NCI-H2081 (cell line): ENCODE measurements around the gene AGAP1.
"Not testable (repeated sequence)": the region's sequence is repeated elsewhere in the genome, so short reads cannot be mapped to it uniquely, and the experiment has no call there.

Experiments used
- DNase-seq, 2 experiments: peaks; one replicate each; lab custom pipeline; 2025; lab: John Stamatoyannopoulos, UW

Gene AGAP1

GRCh38 chr2:236042087-236042486, 548.2 kb downstream of the AGAP1 start:
- no peak for DNase-seq

GRCh38 chr2:236044191-236044590, 550.3 kb downstream of the AGAP1 start:
- no peak for DNase-seq

GRCh38 chr2:236045251-236046235, 551.7 kb downstream of the AGAP1 start:
- no peak for DNase-seq

DNA sequence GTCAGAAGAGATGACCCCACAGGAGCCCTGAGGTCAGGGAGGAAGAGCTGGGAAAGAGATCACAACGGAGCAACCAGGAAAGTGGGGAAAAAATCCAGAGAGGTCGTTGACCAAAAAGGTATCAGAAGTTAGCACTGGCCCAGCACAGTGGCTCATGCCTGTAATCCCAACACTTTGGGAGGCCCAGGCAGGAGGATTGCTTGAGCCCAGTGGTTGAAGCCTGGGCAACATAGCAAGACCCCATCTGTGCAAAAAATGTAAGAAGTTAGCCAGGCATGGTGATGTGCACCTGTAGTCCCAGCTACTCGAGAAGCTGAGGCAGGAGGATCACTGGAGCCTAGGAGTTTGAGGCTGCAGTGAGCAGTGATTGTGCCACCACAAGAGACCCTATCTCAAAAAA, 552.9 kb downstream of the AGAP1 start:
- no peak for DNase-seq

DNA sequence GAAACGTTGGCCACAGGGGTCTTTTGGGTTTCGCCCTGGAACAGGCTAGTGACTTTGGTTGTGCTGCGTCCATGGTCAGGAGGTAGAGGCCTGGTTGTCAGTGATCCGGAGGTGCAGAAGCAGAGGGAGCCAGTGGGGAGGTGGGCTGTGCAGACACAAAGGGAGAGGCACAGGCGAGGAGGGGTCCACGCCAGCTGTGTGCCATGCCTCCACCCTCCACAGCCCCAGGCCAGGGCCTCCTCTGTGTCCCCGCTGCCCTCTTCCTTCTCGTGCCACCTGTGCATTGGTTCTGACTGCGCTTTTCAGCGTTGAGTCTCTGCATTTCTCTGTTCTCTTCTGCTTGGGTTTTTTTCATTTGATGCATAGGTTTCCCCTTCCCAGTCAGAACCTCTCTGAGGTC, 553.3 kb downstream of the AGAP1 start:
- no peak for DNase-seq

DNA sequence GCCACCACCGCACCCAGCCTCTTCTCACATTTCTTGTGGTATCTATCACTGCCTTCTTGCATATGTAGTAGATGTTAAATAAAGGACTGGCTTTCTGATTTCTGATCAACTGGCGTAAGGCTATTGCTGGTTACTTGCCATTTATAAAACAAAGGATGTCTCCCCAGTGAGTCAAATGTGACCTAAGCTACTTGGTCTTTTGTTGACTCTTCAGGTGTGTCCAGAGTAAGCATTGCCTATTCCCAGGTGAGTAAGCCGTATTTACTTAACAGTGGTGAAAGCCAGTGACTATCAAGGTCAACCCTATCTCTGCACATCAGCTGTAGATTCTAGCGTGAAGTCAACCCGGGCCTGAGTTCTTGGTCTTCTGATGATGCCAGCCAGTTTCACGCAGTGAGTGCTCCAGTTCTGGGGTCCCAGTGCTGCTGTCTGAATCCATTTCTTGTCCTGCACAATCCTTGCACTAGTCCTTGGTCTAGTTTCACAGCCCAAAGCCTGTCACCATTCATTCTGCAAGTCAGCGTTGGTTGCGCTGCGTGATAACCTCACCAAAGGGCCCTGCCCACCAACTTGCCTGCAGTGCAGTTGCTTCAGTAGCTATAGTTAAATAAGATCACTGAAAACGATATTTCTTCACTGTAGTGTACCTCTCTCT, 554.2 kb downstream of the AGAP1 start:
- no peak for DNase-seq

GRCh38 chr2:236049981-236050380, 556.1 kb downstream of the AGAP1 start:
- DNase-seq: no peak

DNA sequence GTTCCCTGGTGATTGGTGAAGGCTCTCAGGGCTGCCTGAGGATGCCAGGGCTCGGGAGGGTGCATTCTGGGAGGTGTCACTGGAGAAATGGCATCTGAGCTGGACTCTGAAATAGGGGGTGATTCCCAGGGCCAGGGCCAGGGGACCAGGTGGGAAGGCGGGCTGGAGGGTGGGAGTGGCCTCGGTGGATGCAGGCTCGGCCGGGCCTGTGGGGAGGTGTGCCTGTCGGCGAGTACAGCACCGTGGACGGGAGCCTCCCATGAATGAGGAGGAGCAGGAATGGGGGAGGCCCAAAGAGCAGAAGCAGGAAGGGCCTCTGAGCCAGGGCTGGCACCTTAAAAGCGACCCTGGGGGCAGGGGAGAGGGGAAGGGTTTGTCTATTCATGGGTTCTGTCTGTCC, 557.5 kb downstream of the AGAP1 start:
- DNase-seq: no peak

DNA sequence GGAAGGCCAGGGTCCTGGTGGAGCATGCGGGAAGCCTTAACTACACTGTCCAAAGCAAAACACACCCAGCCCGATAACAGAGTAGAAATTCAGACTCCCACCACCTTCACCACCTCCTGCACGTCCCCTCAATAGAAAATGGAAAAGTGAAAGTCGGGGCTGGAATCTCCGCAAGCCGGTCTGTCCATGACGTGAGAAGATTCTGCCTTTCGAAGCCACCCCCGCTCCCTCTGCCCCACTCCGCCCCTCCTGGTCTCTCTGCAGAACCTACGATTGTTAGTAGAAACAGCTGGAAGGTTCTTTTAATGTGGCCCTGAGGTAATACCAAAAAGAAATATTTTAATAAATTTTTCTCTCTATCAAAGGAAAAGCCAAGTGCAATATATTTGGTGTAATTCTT, 558.0 kb downstream of the AGAP1 start:
- no peak for DNase-seq

GRCh38 chr2:236052206-236052605, 558.4 kb downstream of the AGAP1 start:
- DNase-seq: no peak

DNA sequence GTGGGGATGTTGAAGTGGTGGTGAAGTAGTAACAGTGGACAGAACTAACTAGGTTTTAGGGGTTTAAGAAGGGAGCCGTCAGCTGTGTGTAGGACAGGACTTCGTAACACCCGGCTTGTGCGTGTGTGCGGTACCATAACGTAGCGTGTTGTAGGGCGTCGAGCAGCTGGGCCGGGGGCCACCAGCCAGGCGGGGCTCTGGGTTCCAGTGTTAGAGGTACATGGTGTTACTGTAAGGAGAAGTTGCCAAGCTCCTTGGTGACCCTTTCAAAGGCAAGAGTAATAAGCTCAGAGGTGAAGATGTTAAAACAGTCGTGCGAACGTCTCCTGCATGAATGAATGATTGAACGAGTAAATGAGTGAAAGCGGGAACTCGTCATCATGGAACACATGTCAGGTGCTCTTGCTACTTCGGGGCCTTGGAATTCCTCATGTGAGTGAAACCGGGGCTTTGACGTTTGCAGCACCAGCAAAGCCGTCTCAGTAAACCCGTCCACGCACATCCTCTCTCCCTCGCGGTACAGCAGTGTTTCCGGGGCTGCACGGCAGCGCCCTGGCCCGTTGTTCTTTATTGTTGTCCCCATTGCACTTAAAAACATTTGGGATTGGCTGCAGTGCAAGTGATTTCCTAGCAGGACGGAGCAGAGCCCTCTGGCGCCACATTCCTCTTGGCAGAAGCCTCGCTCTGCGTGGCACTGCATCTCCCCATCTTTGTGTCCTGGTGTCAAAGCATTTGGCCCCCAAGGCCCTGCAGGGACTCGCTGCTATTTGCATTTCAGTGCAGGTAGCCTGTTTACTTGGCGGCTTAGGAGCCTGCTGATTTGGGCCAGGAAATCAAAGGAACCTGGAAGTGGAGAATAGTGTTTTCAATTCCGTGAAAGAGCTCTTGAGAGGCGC, 559.3 kb downstream of the AGAP1 start:
- no peak for DNase-seq

- no peak for DNase-seq
Observed at GRCh38 chr2:236054125-236054524, 560.3 kb downstream of the AGAP1 start.

DNA sequence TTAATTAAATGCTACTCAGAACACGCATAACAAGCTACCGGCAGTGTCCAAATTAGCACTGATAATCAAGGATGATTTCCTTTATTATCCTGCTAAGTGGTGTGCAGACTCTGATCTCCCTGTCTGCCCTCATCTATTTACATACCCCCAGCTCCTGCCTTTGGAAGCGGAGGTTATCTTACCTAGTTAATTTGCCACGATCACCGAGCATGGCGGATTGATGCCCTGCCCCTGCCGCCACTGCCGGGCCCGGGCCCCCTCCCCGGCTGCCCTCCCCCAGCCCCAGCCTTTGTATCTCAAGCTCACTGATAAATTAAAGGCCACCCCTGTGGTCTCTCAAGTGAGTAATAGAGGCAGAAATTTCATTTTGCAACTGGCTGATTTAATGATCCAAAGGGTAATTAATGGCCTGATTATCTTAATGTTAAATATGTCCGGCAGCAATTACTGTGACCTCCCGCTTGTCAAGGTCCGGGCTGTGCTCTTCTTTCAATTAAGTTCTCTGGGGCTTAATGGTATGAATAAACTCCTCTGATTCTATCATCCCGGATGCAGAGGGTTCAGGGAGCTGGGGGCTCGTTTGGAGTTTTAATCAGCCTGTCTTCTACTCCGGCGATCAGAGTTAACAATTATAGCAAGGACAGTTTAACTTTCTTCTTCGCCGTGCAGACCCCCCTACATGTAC, 560.9 kb downstream of the AGAP1 start:
- DNase-seq: no peak

GRCh38 chr2:236055471-236055870, 561.6 kb downstream of the AGAP1 start:
- no peak for DNase-seq

GRCh38 chr2:236056141-236056540, 562.3 kb downstream of the AGAP1 start:
- no peak for DNase-seq

- DNase-seq: no peak
Observed at GRCh38 chr2:236057375-236057774, 563.5 kb downstream of the AGAP1 start.

DNA sequence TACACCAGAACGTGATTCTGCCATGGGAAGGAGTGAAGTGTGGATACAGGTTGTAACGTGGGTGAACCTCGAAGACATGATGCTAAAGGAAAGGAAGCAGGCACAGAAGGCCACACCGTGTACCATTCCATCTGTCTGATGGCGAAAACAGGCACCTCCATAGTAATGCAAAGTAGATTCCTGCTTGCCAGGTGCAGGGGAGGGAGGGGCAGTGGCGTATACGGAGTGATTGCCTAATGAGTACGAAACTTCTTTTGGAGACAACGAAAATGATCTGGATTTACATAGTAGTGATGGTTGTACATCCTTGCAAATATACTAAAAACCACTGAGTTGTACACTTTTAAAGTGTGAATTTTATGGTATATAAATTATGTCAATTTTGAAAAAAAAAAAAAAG, 567.7 kb downstream of the AGAP1 start:
- no peak for DNase-seq

- no peak for DNase-seq
Observed at GRCh38 chr2:236061899-236062298, 568.1 kb downstream of the AGAP1 start.

- not testable (repeated sequence) for DNase-seq
Observed at GRCh38 chr2:236062806-236063205, 569.0 kb downstream of the AGAP1 start.

- no peak for DNase-seq
Observed at GRCh38 chr2:236063994-236064393, 570.2 kb downstream of the AGAP1 start.

DNA sequence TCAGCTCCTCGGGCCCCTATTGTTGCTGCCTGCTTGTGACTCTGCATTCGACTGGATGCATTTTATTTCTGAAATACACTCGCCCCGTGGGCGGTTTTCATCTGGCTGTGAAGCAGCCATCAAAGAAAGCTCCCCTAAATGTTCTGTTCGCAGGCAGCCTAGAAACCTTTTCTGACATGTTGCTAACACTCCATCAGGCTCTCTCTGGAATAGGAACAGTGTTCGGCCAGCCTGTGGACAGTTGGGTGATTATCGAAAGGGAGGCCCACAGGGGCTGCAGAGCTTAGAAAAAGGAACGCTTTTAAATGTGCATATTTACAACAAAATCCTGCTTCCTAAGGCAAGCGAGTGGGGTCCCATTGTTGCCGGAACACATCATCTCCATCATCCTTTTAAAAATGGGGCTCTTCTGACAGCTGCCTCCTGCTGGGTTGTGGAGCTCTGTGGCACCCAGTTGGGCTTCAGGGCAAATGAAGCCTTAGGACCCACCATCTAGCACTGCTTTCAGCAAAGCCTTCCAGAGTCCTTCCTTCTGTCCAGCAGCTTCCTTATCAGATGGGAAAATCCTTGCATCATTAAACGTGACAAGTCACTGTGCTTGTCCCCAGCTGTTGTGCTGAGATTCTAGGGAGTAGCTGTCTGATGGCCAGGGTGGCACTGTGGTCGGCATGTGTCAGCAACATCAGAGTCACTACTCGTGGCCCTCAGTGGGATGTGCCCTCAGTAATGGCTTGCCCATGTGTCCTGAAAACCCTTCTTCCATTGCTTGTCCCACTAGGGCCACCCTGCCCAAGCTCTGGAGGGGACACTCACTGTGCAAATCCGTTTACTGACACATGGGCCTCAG, 571.7 kb downstream of the AGAP1 start:
- DNase-seq: no peak
